Neuronal stem cell (in vitro differentiated cells): ENCODE measurements around the gene CD177.
A peak's percentile ranks its signal among the peaks of the same experiment; 100 is the strongest.

Experiments used
- DNase-seq: peaks from one replicate; pipeline ENCODE4 v3.0.0-alpha.2; 2013; ENCODE audit warnings: low spot score
- H2AFZ ChIP-seq: one replicate; pipeline ENCODE4 v1.6.1; 2013; ENCODE audit warnings: mild to moderate bottlenecking, low read length, inconsistent platforms
- H2AK5ac ChIP-seq: 2 replicates; pipeline ENCODE4 v1.6.1; 2013; ENCODE audit warnings: low read depth, mild to moderate bottlenecking, inconsistent platforms, low read length, moderate library complexity, mixed read lengths
- H2BK120ac ChIP-seq: 2 replicates; pipeline ENCODE4 v1.6.1; 2013; ENCODE audit warnings: low read depth, mild to moderate bottlenecking, inconsistent platforms, low read length, moderate library complexity, mixed read lengths
- H2BK12ac ChIP-seq: one replicate; pipeline ENCODE4 v1.6.1; 2013; ENCODE audit warnings: low read length, inconsistent platforms
- H2BK15ac ChIP-seq: 2 replicates; pipeline ENCODE4 v1.6.1; 2013; ENCODE audit warnings: mild to moderate bottlenecking, low read length, inconsistent platforms, mixed read lengths
- H2BK5ac ChIP-seq: one replicate; pipeline ENCODE4 v1.6.1; 2013; ENCODE audit warnings: inconsistent platforms, mild to moderate bottlenecking, low read length, moderate library complexity
- H3K14ac ChIP-seq: one replicate; pipeline ENCODE4 v1.6.1; 2013; ENCODE audit warnings: low read length, inconsistent platforms
- H3K18ac ChIP-seq: 2 replicates; pipeline ENCODE4 v1.6.1; 2013; ENCODE audit warnings: low read length, inconsistent platforms
- H3K23ac ChIP-seq: 2 replicates; pipeline ENCODE4 v1.6.1; 2013; ENCODE audit warnings: low read depth, mild to moderate bottlenecking, mixed read lengths, low read length, inconsistent platforms; ENCODE audit not compliant: poor library complexity
- H3K27ac ChIP-seq: replicated peaks from 3 replicates; pipeline ENCODE4 v1.5.1; 2013; ENCODE audit warnings: low read length, inconsistent platforms
- H3K27me3 ChIP-seq, 3 experiments: 2 replicates each; pipeline ENCODE4 v1.6.1; 2013; ENCODE audit warnings: low read length in 3 of 3, mild to moderate bottlenecking in 2 of 3, inconsistent platforms in 1 of 3, low read depth in 1 of 3, mixed read lengths in 1 of 3, moderate library complexity in 1 of 3; ENCODE audit not compliant: control insufficient read depth in 3 of 3, insufficient read depth in 3 of 3
- H3K36me3 ChIP-seq, 2 donors: replicated peaks in 1 of 2; 2 replicates each; pipeline ENCODE4 v1.6.1; 2013; ENCODE audit warnings: low read length in 2 of 2; ENCODE audit not compliant: control insufficient read depth in 2 of 2, insufficient read depth in 2 of 2
- H3K4ac ChIP-seq: 2 replicates; pipeline ENCODE4 v1.6.1; 2013; ENCODE audit warnings: inconsistent platforms, mild to moderate bottlenecking, low read length, moderate library complexity
- H3K4me1 ChIP-seq, 2 donors: 1 replicate in 1 of 2; 2 replicates in 1 of 2; pipeline ENCODE4 v1.6.1; 2013; ENCODE audit warnings: low read length in 2 of 2, low read depth in 1 of 2; ENCODE audit not compliant: control insufficient read depth in 2 of 2, insufficient read depth in 1 of 2
- H3K4me2 ChIP-seq: one replicate; pipeline ENCODE4 v1.6.1; 2013; ENCODE audit warnings: mild to moderate bottlenecking, low read length, inconsistent platforms; ENCODE audit not compliant: insufficient read depth, poor library complexity, severe bottlenecking
- H3K4me3 ChIP-seq, 2 donors: 2 replicates each; pipeline ENCODE4 v1.5.1; 2013; ENCODE audit warnings: low read length in 2 of 2, mild to moderate bottlenecking in 2 of 2, inconsistent platforms in 1 of 2, moderate library complexity in 1 of 2
- H3K79me1 ChIP-seq: one replicate; pipeline ENCODE4 v1.6.1; 2013; ENCODE audit warnings: low read depth, mild to moderate bottlenecking, inconsistent platforms, low read length, moderate library complexity
- H3K9ac ChIP-seq: one replicate; pipeline ENCODE4 v1.6.1; 2013; ENCODE audit warnings: mild to moderate bottlenecking, low read depth, low read length, inconsistent platforms; ENCODE audit not compliant: poor library complexity
- H3K9me3 ChIP-seq, 2 donors: replicated peaks in 1 of 2; 2 replicates each; pipeline versions ENCODE3 to v1.6.1; 2013; ENCODE audit warnings: low read length in 2 of 2, mild to moderate bottlenecking in 2 of 2, inconsistent platforms in 1 of 2, low read depth in 1 of 2, mixed read lengths in 1 of 2, moderate library complexity in 1 of 2; ENCODE audit not compliant: control insufficient read depth in 2 of 2, insufficient read depth in 1 of 2
- H4K8ac ChIP-seq: one replicate; pipeline ENCODE4 v1.6.1; 2013; ENCODE audit warnings: low read depth, mild to moderate bottlenecking, inconsistent platforms, low read length, moderate library complexity
- H4K91ac ChIP-seq: one replicate; pipeline ENCODE4 v1.6.1; 2013; ENCODE audit warnings: low read length, low read depth, mild to moderate bottlenecking, inconsistent platforms; ENCODE audit not compliant: poor library complexity
- WGBS, 2 donors: extraction: QIAGEN DNeasy Blood & Tissue Kit; methylation state at CpG; one replicate each; pipeline ENCODE4 v1.1.7; 2013; ENCODE audit warnings: missing lambda C conversion rate in 2 of 2, mixed read lengths in 1 of 2; ENCODE audit not compliant: insufficient read length in 2 of 2, insufficient replicate concordance in 1 of 2; ENCODE audit errors: extremely low coverage in 2 of 2; 5-methylcytosine and 5-hydroxymethylcytosine counted together

Gene CD177

DNA sequence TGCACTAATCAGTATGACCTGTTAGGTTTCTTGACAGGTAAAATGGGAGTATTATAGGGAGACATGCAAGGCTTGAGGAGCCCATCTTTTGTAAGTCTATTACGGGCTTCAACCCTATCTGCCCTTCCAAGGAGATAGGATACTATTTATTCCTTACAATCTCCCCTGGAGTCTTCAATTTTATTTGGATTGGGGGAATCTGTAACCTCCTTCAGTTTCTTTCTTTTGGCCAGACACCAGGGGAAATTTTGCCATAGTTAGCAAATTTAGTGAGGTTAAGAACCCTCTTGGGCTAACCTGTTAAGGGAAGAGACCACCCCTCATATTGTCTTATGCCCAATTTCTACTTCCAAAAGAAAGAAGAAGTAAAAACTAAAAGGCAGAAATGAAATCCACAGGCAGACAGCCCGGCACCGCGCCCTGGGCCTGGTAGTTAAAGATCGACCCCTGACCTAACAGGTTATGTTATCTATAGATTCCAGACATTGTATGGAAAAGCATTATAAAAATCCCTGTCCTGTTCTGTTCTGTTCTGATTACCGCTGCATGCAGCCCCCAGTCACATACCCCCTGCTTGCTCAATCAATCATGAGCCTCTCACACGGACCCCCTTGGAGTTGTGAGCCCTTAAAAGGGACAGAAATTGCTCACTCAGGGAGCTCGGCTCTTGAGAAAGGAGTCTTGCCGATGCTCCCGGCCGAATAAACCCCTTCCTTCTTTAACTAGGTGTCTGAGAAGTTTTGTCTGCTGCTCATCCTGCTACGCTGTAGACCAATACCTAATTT is 39.6 kb upstream of the CD177 start:
- Histone ChIP-seq H2BK15ac (no peak overlapping the region), H3K36me3 (no peaks in the 10 kb centered on the region), H3K4me2 (no peak overlapping the region), H3K27me3 (no peaks in the 10 kb centered on the region), H3K4me1 (no peaks in the 10 kb centered on the region), H3K79me1 (no peaks in the 10 kb centered on the region), H2AK5ac (no peak overlapping the region), H3K27ac (no peak overlapping the region), H3K4me3 (no peak overlapping the region), H2AFZ (no peak overlapping the region), H3K4ac (no peak overlapping the region), H2BK5ac (no peak overlapping the region), H3K9ac (no peak overlapping the region), H2BK120ac (no peak overlapping the region), H4K8ac (no peak overlapping the region), H3K9me3 (peaks cover 0 to 11% of the 10 kb centered on the region in 2 donors), H2BK12ac (no peak overlapping the region), H3K18ac (no peak overlapping the region), H3K14ac (no peak overlapping the region), H4K91ac (no peak overlapping the region), H3K23ac (no peak overlapping the region)
- no peak for DNase-seq
- no CpG with 5 or more reads among the region's 12 CpGs for WGBS, 2 donors

DNA sequence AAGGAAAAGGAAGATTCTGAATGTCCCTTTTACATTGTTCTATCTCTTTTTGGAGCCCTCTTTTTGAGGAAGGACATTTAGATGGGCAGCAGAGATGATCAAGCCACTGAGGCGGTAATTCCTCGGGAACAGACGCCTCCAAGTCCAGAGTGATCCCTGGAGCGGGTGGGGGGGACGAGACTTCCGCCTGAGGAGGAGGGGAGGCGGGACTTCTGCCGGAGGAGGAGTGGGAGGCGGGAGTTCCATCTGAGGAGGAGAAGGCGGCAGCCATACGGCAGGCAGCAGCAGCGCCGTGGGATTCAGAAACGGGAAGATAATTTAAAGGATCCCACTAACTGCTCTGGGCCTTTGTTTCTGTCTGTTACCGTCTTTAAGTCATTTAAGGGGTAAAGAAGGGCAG is 37.6 kb upstream of the CD177 start:
- Histone ChIP-seq H2BK120ac (no peak overlapping the region), H3K23ac (no peak overlapping the region), H2AK5ac (no peak overlapping the region), H3K4ac (no peak overlapping the region), H3K9me3 (peaks cover 0 to 5% of the 10 kb centered on the region in 2 donors), H3K18ac (no peak overlapping the region), H2BK12ac (no peak overlapping the region), H3K4me2 (no peak overlapping the region), H3K79me1 (no peaks in the 10 kb centered on the region), H4K91ac (no peak overlapping the region), H3K9ac (no peak overlapping the region), H4K8ac (no peak overlapping the region), H3K4me3 (no peak overlapping the region), H2AFZ (no peak overlapping the region), H3K36me3 (no peaks in the 10 kb centered on the region), H3K27me3 (no peaks in the 10 kb centered on the region), H3K27ac (no peak overlapping the region), H2BK15ac (no peak overlapping the region), H2BK5ac (no peak overlapping the region), H3K4me1 (no peaks in the 10 kb centered on the region), H3K14ac (no peak overlapping the region)
- WGBS, 2 donors: no CpG with 5 or more reads among the region's 15 CpGs
- DNase-seq: no peak

DNA sequence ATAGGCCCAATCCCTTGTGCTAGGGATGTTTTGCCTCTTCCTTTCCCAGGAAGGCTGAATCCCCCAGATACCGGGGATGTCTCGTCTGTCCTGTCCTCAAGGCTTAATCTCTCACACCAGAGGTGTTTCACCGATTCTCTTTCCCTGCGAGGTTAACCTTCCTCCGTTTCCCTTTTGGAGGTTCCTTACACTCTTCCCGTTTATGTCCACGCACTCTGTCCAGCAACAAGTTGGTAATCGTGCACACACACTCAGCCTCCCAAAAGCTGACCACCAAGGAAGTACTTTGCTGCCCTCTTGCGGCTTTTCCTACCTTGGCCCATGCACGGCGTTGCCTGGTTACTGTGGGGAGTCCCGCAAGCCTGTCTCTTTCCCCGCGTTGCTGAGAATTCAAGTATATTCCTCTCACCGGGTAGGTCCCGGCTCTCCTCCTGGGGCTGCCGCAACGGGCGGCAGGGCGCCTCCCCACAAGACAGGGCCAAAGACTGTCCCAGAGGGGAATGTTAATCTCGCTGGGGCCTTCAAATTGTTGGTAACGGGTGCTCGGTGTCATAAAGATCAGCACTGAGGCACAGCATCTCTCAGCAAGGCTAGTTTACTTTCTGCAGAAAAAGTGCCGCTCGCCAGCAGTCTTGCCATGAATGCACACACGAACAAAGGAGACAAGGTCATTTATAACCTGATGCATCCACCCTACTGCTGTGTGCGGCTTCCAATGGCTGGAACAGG is 36.7 kb upstream of the CD177 start:
- Histone ChIP-seq H2BK120ac (no peak overlapping the region), H3K4me3 (peak overlapping the region in 1 of 2 donors; percentile 30), H2AFZ (no peak overlapping the region), H3K4me2 (no peak overlapping the region), H4K8ac (no peak overlapping the region), H3K27ac (no peak overlapping the region), H4K91ac (no peak overlapping the region), H3K18ac (no peak overlapping the region), H3K4ac (no peak overlapping the region), H2BK15ac (no peak overlapping the region), H2BK12ac (no peak overlapping the region), H3K14ac (no peak overlapping the region), H3K79me1 (no peaks in the 10 kb centered on the region), H3K36me3 (no peaks in the 10 kb centered on the region), H3K23ac (no peak overlapping the region), H3K9ac (no peak overlapping the region), H3K9me3 (peaks cover 0 to 5% of the 10 kb centered on the region in 2 donors), H2AK5ac (no peak overlapping the region), H3K27me3 (no peaks in the 10 kb centered on the region), H2BK5ac (no peak overlapping the region), H3K4me1 (no peaks in the 10 kb centered on the region)
- WGBS, 2 donors: no CpG with 5 or more reads among the region's 27 CpGs
- no peak for DNase-seq

DNA sequence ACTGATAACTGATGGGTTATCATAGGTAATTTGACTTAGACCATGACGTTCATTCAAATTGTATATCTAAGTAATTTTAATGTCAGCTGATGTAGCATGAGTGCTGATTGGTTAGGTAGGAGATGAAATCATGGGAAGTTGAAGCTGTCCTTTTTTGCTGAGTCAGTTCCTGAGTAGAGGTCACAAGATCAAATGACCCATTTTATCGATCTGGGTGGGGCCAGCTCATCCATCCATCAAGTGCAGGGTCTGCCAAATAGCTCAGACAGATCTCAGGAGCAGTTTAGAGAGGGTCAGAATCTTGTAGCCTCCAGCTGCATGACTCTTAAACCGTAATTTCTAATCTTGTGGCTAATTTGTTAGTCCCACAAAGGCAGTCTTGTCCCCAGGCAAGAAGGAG is 35.3 kb upstream of the CD177 start:
- H2AK5ac ChIP-seq: no peak overlapping the region
- H3K27me3 ChIP-seq: no peaks in the 10 kb centered on the region
- H3K14ac ChIP-seq: no peak overlapping the region
- no peaks in the 10 kb centered on the region for H3K79me1 ChIP-seq
- H3K36me3 ChIP-seq: no peaks in the 10 kb centered on the region
- DNase-seq: no peak
- H3K18ac ChIP-seq: no peak overlapping the region
- no peak overlapping the region for H2BK12ac ChIP-seq
- H3K4me2 ChIP-seq: no peak overlapping the region
- H4K91ac ChIP-seq: no peak overlapping the region
- H2BK120ac ChIP-seq: no peak overlapping the region
- H4K8ac ChIP-seq: no peak overlapping the region
- peaks cover 0 to 5% of the 10 kb centered on the region in 2 donors for H3K9me3 ChIP-seq
- no peak overlapping the region for H3K23ac ChIP-seq
- no peak overlapping the region for H3K4ac ChIP-seq
- WGBS, 2 donors: no CpG with 5 or more reads among the region's 3 CpGs
- H2BK15ac ChIP-seq: no peak overlapping the region
- H3K27ac ChIP-seq: no peak overlapping the region
- no peak overlapping the region for H3K9ac ChIP-seq
- no peak overlapping the region for H3K4me3 ChIP-seq
- H2AFZ ChIP-seq: no peak overlapping the region
- no peaks in the 10 kb centered on the region for H3K4me1 ChIP-seq
- no peak overlapping the region for H2BK5ac ChIP-seq
